Measurements from ENCODE around the gene MZB1. TPM values are rescaled to one million over a fixed set of nuclear protein-coding genes. Genes with fewer than 3 reads are reported as not detected.

The MZB1 gene
- total RNA-seq, 1 donor from 2014 or later: not detected

DNA sequence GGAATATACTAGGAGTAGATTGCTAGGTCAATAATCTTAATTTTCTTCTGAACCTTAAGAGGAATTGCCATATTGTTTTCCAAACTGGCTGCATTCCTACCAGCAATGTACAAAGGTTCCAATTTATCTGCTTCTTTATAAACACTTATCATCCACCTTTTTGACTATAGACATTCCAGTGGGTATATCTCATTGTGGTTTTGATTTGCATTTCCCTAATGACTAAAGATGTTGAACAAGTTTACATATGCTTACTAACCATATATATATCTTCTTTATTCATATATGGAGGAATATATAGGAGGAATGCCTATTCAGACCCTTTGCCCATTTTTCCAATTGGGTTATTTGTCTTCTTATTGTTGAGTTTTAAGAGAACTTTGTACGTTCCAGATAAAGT, 42.0 kb upstream of the MZB1 start:
- H3K36me3 ChIP-seq: peaks cover 0 to 22% of the 10 kb centered on the region in 2 donors
- H3K4me1 ChIP-seq: no peaks in the 10 kb centered on the region
- intact Hi-C loops (cut with DNase I): no loop called here
- no peak overlapping the region for H3K4me3 ChIP-seq
- no peak for DNase-seq (ENCODE audit: extremely low spot score in 2 of 2)
- no peaks in the 10 kb centered on the region for H3K9me3 ChIP-seq
- H3K27me3 ChIP-seq: no peaks in the 10 kb centered on the region
- TF ChIP-seq, protein P1, sequence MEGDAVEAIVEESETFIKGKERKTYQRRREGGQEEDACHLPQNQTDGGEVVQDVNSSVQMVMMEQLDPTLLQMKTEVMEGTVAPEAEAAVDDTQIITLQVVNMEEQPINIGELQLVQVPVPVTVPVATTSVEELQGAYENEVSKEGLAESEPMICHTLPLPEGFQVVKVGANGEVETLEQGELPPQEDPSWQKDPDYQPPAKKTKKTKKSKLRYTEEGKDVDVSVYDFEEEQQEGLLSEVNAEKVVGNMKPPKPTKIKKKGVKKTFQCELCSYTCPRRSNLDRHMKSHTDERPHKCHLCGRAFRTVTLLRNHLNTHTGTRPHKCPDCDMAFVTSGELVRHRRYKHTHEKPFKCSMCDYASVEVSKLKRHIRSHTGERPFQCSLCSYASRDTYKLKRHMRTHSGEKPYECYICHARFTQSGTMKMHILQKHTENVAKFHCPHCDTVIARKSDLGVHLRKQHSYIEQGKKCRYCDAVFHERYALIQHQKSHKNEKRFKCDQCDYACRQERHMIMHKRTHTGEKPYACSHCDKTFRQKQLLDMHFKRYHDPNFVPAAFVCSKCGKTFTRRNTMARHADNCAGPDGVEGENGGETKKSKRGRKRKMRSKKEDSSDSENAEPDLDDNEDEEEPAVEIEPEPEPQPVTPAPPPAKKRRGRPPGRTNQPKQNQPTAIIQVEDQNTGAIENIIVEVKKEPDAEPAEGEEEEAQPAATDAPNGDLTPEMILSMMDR (IDR thresholded peaks at IDR 0.05): no peak
- no peak for TF ChIP-seq POLR2A (IDR thresholded peaks at IDR 0.05)
- no peak for TF ChIP-seq POLR2AphosphoS5 (IDR thresholded peaks at IDR 0.05; ENCODE audit: insufficient read depth in 1 of 2, low read depth in 1 of 2)
- no peak overlapping the region for H3K27ac ChIP-seq

DNA sequence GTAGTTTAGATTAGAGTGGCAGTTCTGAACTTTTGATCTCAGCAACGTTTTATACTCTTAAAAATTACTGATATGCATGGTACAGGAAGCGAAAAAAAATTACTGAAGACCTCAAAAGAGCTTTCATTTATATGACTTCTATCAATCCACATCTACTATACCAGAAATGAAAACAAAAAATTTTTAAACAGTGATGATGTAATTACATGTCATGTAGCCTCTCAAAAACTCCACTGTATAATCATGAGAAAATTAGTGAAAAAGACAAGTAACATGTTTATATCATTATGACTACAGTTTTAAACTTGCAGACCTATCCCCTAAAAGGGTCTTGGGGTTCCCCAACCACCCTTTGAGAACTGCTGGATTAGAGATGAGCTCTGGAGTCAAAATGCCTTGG, 40.3 kb upstream of the MZB1 start:
- TF ChIP-seq POLR2A (IDR thresholded peaks at IDR 0.05) (no peak), POLR2AphosphoS5 (IDR thresholded peaks at IDR 0.05; ENCODE audit: insufficient read depth in 1 of 2, low read depth in 1 of 2) (no peak)
- TF ChIP-seq, protein P1 (IDR thresholded peaks at IDR 0.05): no peak
- no peak for DNase-seq (ENCODE audit: extremely low spot score in 2 of 2)
- H3K4me3 ChIP-seq: no peak overlapping the region
- no peaks in the 10 kb centered on the region for H3K9me3 ChIP-seq
- no peak overlapping the region for H3K27ac ChIP-seq
- intact Hi-C loops (cut with DNase I): no loop called here
- H3K36me3 ChIP-seq: peaks cover 0 to 33% of the 10 kb centered on the region in 2 donors
- H3K4me1 ChIP-seq: no peaks in the 10 kb centered on the region
- no peaks in the 10 kb centered on the region for H3K27me3 ChIP-seq

DNA sequence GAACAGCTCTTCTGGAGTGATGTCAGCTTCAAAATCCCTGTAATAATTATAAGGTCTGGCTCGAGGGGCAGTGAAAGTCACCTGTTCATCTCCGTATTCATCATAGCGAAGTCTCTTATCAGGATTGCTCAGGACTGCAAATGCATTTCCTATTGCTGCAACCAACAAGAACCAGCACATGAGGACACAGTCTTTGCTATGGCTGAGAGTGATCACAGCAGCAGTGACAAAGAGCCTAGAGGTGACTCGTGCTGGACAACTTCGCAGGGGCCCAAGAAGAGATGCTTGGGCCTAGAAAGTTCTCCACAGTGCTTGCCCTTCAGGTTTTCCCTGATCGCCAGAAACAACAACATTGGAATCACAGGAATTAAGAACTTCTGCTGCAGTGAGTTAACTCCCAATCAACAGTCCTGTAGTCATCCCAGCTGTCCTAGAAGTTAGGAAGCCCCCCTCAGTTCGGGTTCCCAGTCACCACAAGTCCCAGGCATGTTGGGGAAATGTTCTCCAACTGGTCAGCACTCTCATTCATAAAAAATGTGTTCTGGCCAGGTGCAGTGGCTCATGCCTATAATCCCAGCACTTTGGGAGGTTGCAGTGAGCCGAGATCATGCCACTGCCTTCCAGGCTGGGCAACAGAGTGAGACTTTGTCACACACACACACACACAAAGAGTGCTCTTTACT, 36.6 kb upstream of the MZB1 start:
- no peak overlapping the region for H3K4me3 ChIP-seq
- DNase-seq (ENCODE audit: extremely low spot score in 2 of 2): no peak
- H3K27ac ChIP-seq: no peak overlapping the region
- intact Hi-C loops (cut with DNase I): loop anchor here (5.0 kb wide), 1 partner anchor 91 kb away; no protein-coding TSS in a partner anchor
- H3K36me3 ChIP-seq: peaks cover 0 to 30% of the 10 kb centered on the region in 2 donors
- H3K27me3 ChIP-seq: no peaks in the 10 kb centered on the region
- TF ChIP-seq POLR2A (IDR thresholded peaks at IDR 0.05) (no peak), POLR2AphosphoS5 (IDR thresholded peaks at IDR 0.05; ENCODE audit: insufficient read depth in 1 of 2, low read depth in 1 of 2) (no peak)
- TF ChIP-seq, protein P1 (IDR thresholded peaks at IDR 0.05): no peak
- no peaks in the 10 kb centered on the region for H3K4me1 ChIP-seq
- H3K9me3 ChIP-seq: no peaks in the 10 kb centered on the region

DNA sequence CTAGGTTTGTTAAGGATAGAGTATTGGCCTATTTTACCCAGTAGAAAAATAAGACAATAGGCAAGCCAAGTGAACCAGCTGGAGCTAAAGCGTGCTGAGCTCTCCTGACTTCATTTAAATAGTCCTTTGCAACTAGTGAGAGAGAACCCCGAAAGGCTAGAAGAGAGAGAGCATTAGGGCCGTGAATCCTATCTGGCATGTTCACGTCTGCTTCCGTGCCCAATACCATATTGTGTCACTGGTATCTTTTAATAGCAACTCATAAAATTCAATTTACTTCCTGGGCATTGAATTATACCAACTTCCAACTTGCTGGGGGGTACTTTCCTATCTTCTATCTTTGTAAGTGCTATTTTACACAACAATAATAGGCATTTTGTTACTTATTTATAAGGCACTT, 35.8 kb upstream of the MZB1 start:
- Histone ChIP-seq H3K4me3 (no peak overlapping the region), H3K27ac (no peak overlapping the region), H3K36me3 (peaks cover 0 to 30% of the 10 kb centered on the region in 2 donors), H3K27me3 (no peaks in the 10 kb centered on the region), H3K4me1 (no peaks in the 10 kb centered on the region), H3K9me3 (no peaks in the 10 kb centered on the region)
- no peak for TF ChIP-seq POLR2A (IDR thresholded peaks at IDR 0.05)
- TF ChIP-seq POLR2AphosphoS5 (IDR thresholded peaks at IDR 0.05; ENCODE audit: insufficient read depth in 1 of 2, low read depth in 1 of 2): no peak
- TF ChIP-seq, protein P1 (IDR thresholded peaks at IDR 0.05): no peak
- intact Hi-C loops (cut with DNase I): loop anchor here (5.0 kb wide), 1 partner anchor 92 kb away; no protein-coding TSS in a partner anchor
- no peak for DNase-seq (ENCODE audit: extremely low spot score in 2 of 2)

DNA sequence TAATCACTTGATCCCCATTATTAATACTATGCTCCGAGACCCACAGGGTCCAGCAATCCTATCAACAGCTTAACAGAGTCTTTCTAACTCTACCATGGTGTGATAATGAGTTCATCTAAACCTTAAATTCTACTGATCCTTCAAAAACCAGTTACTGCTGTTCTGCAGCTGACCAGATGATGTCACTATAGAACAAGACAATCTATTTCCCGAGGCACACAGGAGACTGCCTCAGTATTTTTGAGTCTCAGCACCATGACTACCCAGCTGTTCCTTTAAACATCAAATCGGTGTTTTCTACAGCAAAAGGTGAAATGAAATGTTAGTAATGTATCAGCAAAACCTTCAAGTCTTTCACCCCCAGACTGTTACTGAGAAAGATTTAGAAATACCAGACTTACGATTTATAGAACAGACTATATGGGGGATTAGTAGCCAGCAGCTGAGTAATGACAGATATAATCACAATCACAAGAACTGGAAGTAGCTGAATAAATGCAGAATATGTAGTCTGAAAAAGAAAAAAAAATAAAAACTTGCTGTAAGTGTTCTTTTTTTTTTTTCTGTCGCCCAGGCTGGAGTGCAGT, 32.7 kb upstream of the MZB1 start:
- no peak overlapping the region for H3K27ac ChIP-seq
- H3K36me3 ChIP-seq: peaks cover 0 to 20% of the 10 kb centered on the region in 2 donors
- H3K9me3 ChIP-seq: no peaks in the 10 kb centered on the region
- no peak overlapping the region for H3K4me3 ChIP-seq
- peaks cover 5% of the 10 kb centered on the region for H3K4me1 ChIP-seq
- H3K27me3 ChIP-seq: no peaks in the 10 kb centered on the region
- DNase-seq (ENCODE audit: extremely low spot score in 2 of 2): no peak
- TF ChIP-seq POLR2AphosphoS5 (IDR thresholded peaks at IDR 0.05; ENCODE audit: insufficient read depth in 1 of 2, low read depth in 1 of 2) (no peak), POLR2A (IDR thresholded peaks at IDR 0.05) (no peak)
- TF ChIP-seq, protein P1 (IDR thresholded peaks at IDR 0.05): peak; percentile 77 to 86 (median 84)
- intact Hi-C loops (cut with DNase I): no loop called here

Data from vagina (tissue), 2 donors.